Measurements from ENCODE around the gene SEMA5A. TPM values are rescaled to one million over a fixed set of nuclear protein-coding genes. Genes with fewer than 3 reads are reported as not detected.

The SEMA5A gene
- total RNA-seq, 1 donor from 2014 or later, result 31.9 TPM

GRCh38 chr5:9496801-9497200 lies 49.1 kb downstream of the SEMA5A start:
- H3K27me3 Mint-ChIP-seq (ENCODE audit: low read depth), result no peaks in the 10 kb centered on the region
- DNase-seq (ENCODE audit: low read depth, low spot score), result no peak
- peaks cover 7% of the 10 kb centered on the region for H3K36me3 Mint-ChIP-seq (ENCODE audit: low read depth)
- no peak for TF ChIP-seq CTCF (conservative IDR thresholded peaks at IDR 0.05)
- H3K4me3 Mint-ChIP-seq, result no peak overlapping the region
- H3K27ac Mint-ChIP-seq (ENCODE audit: unreplicated experiment), result no peak overlapping the region
- peaks cover 19% of the 10 kb centered on the region for H3K4me1 Mint-ChIP-seq
- H3K9me3 Mint-ChIP-seq, result peaks cover 2% of the 10 kb centered on the region

GRCh38 chr5:9495121-9495520 lies 50.8 kb downstream of the SEMA5A start:
- Mint-ChIP-seq H3K27ac (ENCODE audit: unreplicated experiment) (peak overlapping the region; percentile 61), H3K36me3 (ENCODE audit: low read depth) (peaks cover 7% of the 10 kb centered on the region), H3K4me1 (peaks cover 19% of the 10 kb centered on the region)

GRCh38 chr5:9494301-9494700 lies 51.6 kb downstream of the SEMA5A start:
- Mint-ChIP-seq H3K4me3 (no peak overlapping the region), H3K27ac (ENCODE audit: unreplicated experiment) (peak overlapping the region; percentile 52), H3K27me3 (ENCODE audit: low read depth) (no peaks in the 10 kb centered on the region), H3K4me1 (peaks cover 19% of the 10 kb centered on the region), H3K9me3 (peaks cover 2% of the 10 kb centered on the region), H3K36me3 (ENCODE audit: low read depth) (peaks cover 7% of the 10 kb centered on the region)
- TF ChIP-seq CTCF (conservative IDR thresholded peaks at IDR 0.05), result no peak
- no peak for DNase-seq (ENCODE audit: low read depth, low spot score)

More at GRCh38 chr5:9495121-9495520, 50.8 kb downstream of the SEMA5A start:
- H3K4me3 Mint-ChIP-seq, result no peak overlapping the region
- H3K9me3 Mint-ChIP-seq, result peaks cover 2% of the 10 kb centered on the region
- DNase-seq (ENCODE audit: low read depth, low spot score), result no peak
- no peaks in the 10 kb centered on the region for H3K27me3 Mint-ChIP-seq (ENCODE audit: low read depth)
- no peak for TF ChIP-seq CTCF (conservative IDR thresholded peaks at IDR 0.05)

- Mint-ChIP-seq H3K36me3 (ENCODE audit: low read depth) (peaks cover 5% of the 10 kb centered on the region), H3K4me3 (no peak overlapping the region), H3K27ac (ENCODE audit: unreplicated experiment) (no peak overlapping the region), H3K9me3 (peaks cover under 1% of the 10 kb centered on the region), H3K4me1 (peaks cover 13% of the 10 kb centered on the region), H3K27me3 (ENCODE audit: low read depth) (no peaks in the 10 kb centered on the region)
- no peak for TF ChIP-seq CTCF (conservative IDR thresholded peaks at IDR 0.05)
- no peak for DNase-seq (ENCODE audit: low read depth, low spot score)
These were observed 55.3 kb downstream of the SEMA5A start for GRCh38 chr5:9490494-9491097.

- no peak for DNase-seq (ENCODE audit: low read depth, low spot score)
- H3K4me1 Mint-ChIP-seq, result peaks cover 26% of the 10 kb centered on the region
- no peak overlapping the region for H3K4me3 Mint-ChIP-seq
- no peak overlapping the region for H3K27ac Mint-ChIP-seq (ENCODE audit: unreplicated experiment)
- H3K36me3 Mint-ChIP-seq (ENCODE audit: low read depth), result peaks cover 27% of the 10 kb centered on the region
- no peaks in the 10 kb centered on the region for H3K27me3 Mint-ChIP-seq (ENCODE audit: low read depth)
- H3K9me3 Mint-ChIP-seq, result peaks cover 12% of the 10 kb centered on the region
- no peak for TF ChIP-seq CTCF (conservative IDR thresholded peaks at IDR 0.05)
These were observed 62.1 kb downstream of the SEMA5A start for GRCh38 chr5:9483779-9484178.

All from neural crest cell (in vitro differentiated cells).